GM23248 (cell line): ENCODE results near the gene ADSS2.

Source experiments
- EZH2 ChIP-seq: fragments of 200-600 bp; sonication (generic); IDR thresholded peaks from 2 replicates; pipeline ENCODE4 v1.6.1; 2018; ENCODE audit warnings: antibody characterized with exemption, mild to moderate bottlenecking; ENCODE audit not compliant: insufficient read depth, poor library complexity, severe bottlenecking
- EZH2phosphoT487 ChIP-seq: fragments of 200-600 bp; sonication (generic); IDR thresholded peaks from 2 replicates; pipeline ENCODE4 v1.6.1; 2018; ENCODE audit warnings: antibody characterized with exemption, moderate library complexity, mild to moderate bottlenecking, low read depth; ENCODE audit not compliant: insufficient read depth

GRCh38 chr1:244412176-244412575, 39.5 kb downstream of the ADSS2 start:
- TF ChIP-seq EZH2 (no peak), EZH2phosphoT487 (no peak)
